Cerebellar cortex (tissue), 1 donor: Measurements from ENCODE around the gene CASK.
"Not testable (repeated sequence)": the region's sequence is repeated elsewhere in the genome, so short reads cannot be mapped to it uniquely, and the experiment has no call there.

Experiments used
- DNase-seq: peaks from one replicate; pipeline ENCODE4 v3.0.0-alpha.2; 2015; ENCODE audit warnings: low spot score

CASK gene

GRCh38 chrX:41732260-41732659 lies 191.1 kb downstream of the CASK start:
- no peak for DNase-seq

DNA sequence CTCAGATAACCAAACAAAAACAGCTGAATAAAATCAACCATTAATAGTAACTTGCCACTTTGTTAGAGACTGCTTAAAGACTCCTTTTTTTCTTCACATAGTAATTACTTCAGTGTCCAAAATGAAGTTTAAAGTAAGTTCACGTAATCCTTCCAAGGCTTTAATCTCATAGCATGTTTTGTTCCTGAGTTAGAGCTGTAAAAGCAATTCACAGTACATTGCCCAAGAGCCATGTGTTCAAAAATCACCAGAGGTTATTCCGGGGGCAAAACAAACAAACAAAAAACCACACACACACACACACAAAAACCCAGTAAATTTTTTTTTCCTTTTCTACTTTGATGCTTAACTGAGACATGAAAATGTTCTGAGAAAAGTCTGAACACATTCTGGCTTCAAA lies 193.3 kb downstream of the CASK start:
- no peak for DNase-seq

DNA sequence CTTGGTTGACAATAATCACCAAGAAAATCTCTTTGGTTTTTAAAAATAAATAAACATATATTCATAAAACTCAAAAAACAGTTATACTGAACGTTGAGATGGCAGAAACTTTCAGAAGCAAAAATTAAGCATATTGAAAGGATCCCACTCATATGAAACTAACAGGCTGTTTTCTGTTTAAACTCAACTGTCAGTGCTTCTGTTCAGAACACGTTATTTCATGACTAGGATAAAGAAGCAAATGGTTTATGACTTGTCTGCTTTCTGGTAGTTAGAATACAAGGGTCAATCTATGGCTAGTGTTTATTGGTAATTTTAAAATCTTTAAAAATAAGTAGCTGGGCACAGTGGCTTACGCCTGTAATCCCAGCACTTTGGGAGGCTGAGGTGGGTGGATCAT lies 195.2 kb downstream of the CASK start:
- no peak for DNase-seq

GRCh38 chrX:41723826-41724225 lies 199.5 kb downstream of the CASK start, which contains the start of gene GPR82:
TSS of gene GPR82 (plus strand) at chrX:41724181. CDS start at chrX:41727027, 2,846 bp downstream.
- no peak for DNase-seq

DNA sequence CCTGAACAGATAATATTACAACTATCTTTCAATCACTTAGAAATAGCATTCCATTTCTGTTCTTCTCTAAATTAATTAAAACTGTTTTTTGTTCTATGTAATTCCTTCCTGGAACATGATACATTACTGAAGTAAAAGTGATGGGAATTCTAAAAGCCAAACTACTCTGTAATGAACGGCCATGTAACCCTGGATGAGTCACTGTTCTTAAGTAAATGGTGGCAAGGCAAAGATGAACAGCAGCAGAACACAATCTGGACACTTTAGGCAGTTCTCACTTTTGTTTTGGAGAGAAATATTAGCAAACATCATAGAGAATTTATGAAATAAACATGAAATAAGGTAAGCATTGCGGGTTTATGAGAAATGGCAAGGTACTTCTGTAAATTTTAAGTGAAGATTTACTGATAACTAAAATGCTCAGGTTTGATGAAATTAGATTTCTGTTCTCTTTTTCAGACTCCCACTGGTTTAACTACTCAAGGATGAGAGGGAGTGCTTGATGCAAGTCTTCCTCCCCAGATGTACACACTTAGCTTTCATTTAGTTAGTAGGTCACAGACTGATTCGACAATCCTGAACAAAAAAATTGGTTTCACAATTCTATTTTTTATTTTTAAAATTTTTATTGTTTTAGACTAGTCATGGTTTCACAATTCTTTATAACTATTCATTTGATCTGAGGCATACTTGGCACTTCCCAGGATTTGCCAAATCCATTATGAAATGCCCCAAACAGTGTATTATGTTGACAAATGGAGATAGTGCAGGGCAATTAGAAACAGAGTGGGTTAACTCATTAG lies 200.3 kb downstream of the CASK start:
- no peak for DNase-seq

- no peak for DNase-seq
Observed at GRCh38 chrX:41722214-41722613, 201.1 kb downstream of the CASK start.

DNA sequence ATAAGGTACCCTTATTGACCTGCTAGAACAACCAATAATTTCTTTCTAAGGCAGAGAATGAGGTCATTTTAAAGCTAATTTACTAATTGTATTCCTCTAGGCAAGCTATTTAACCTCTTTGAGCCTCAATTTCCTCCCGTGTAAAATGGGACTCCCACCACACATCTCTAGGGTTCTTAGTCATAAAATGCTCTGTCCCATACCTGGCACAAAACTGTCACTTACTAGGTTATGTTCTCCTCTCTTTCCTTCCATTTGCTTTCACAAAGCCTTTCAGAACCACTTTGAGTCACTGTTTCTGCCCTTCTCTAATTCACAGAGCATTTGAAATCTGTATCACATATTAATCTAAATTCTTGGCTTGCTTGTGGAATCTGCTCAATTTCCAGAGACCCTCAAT lies 201.8 kb downstream of the CASK start:
- DNase-seq: no peak

DNA sequence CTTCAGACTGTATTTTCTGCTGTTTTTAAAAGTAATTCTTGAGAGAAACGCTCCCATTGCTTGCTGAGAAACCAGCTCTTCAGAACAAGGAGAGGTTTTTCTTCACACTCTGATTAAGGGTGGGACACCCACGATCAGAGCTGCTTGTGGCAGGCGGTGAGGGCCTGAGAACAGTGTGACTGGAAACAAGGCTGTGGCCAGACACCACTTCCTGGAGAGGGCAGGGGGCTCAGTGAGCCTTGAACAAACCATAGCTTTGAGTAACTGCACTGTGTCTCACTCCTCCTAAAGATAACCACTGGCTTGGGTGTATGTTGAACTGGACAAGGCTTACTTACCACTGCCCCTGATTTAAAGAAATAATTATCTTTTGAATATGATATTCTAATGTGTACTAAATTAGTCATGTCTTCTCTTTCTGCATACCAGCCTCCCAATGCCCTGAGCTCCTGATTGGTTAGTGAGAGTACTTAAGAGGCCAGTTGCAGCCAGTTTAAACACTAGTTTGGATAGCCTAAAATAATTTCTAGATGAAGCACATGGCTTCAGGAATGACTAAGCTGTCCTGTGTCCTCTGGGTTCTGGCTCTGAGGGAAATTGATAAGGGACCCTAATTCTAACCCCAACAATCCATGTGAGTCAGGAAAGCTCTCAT lies 203.1 kb downstream of the CASK start:
- no peak for DNase-seq

- not testable (repeated sequence) for DNase-seq
Observed at GRCh38 chrX:41719610-41720009, 203.7 kb downstream of the CASK start.

GRCh38 chrX:41718481-41719235 lies 204.7 kb downstream of the CASK start:
- DNase-seq: peak; percentile 4

DNA sequence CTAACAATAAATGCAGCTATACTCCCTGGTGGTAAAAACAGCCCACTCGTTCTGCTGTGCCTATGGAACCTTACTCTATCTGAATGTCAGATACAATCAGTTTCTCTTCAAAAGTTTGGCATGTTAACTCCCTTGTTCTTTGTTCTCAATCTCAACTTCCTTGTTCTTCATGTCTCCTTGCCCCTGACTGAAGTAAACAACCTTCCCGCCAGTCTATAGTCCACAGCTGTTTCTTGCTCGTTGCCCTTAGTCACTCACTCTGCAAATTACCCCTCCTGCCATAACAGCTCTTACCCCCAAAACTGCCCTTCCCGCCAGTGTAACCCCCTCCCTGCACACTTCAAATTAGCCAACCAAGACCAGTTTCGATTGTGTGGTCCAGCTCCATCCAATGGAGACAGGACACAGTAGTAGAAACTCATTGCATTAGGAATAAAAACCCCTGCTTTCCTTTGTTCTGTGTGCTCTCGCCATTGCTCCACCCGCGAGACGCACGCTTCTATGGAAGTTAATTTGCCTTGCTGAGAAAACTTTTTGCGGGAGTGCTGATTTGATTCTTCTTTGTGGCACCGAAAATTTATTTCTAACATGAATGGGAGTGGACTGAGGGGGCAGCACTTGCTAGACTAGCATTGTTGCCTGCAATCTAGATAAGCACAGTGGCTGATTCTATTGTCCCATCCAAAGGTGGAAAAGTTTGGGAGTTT lies 206.4 kb downstream of the CASK start:
- DNase-seq: no peak

DNA sequence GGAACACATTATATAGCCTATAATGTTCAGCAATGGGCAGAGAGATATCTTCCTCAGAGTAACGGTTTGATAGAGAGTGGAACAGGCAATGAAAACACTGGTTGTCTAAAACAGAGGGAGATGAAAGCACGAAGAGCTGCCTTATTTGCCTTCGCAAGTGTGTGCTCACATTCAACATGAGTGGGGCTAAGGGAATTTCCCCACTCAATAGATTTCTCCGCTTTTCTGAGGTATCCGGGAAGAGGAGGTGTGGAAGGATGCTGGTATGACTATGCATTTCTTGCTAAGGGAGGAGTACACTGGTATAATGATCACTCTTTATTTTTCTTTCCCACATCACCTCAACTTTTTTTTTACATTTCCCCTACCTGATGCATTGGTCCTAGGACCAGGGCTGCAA lies 207.1 kb downstream of the CASK start:
- no peak for DNase-seq

GRCh38 chrX:41711021-41711667 lies 212.2 kb downstream of the CASK start:
- DNase-seq: no peak

DNA sequence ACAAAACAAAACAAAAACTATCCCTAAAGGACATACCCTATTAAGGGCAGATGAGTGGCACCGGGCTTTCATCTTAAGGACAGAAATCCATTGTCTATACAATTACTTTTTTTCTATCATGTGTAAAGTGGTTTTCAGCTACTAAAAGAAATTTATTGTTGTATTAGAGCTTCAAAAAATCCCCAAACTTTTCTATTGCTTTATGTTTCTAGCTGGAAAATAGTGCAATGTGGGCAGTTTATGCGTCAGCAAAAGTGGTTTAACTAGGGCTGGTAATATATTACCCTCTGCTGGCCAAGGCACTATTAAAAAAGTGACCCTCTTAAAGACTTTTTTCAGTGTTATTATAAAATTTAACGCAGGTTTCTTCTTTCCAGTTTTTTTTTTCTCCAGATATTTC lies 214.9 kb downstream of the CASK start:
- no peak for DNase-seq

GRCh38 chrX:41707218-41707617 lies 216.1 kb downstream of the CASK start:
- no peak for DNase-seq

DNA sequence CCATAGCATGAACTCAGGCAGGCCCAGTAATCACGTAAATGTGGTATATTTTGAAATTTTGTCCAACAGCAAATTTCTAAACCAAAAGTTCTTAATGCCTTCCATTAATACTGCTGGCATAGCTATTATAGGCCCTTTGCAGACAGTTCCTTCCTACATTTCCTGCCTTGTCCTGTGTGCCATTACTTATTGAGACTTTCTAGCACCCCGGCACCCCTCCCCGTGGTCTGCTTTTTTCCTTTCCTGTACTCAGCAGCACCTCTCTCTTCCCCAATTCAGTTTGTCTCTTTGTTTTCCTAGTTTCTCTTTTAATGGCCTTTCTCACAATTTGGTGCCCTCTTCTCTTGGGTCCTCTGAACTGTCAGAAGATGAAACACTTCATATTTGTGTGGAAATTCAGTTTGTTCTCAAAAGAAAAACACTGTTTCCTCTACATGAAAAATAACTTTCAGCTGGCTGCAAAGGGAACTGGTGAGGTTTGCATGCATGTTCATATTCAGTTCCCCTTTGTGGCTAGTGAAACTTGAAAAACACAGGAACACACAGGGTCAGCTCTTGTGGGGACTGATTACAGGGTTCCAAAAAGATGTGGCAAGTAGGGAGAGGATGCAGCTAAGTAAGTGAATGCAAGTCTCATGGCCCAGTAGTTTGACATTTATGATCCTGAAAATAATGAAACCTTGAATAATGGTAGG lies 217.5 kb downstream of the CASK start:
- DNase-seq: no peak

- no peak for DNase-seq
Observed at GRCh38 chrX:41705042-41705441, 218.3 kb downstream of the CASK start.

DNA sequence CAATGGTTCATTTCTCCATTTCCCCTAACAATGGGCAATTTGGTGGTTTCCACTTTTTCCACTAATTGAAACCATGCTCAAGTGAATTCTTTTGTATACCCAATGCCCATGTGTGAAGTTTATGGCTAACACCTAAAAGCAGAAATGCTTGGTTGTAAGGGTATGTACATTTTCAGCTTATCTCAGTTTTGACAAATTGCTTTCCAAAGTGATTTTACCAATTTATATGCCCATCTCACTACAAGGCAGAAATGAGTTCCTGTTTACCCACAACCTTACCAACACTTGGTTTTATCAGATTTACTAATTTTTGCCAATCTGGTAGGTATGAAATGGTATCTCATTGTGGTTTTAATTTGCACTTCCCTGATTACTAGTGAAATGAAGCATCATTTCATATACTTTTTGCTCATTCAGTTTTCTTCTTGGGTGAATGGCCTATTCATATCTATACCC lies 219.8 kb downstream of the CASK start:
- DNase-seq: no peak

GRCh38 chrX:41695426-41695825 lies 227.9 kb downstream of the CASK start:
- no peak for DNase-seq

DNA sequence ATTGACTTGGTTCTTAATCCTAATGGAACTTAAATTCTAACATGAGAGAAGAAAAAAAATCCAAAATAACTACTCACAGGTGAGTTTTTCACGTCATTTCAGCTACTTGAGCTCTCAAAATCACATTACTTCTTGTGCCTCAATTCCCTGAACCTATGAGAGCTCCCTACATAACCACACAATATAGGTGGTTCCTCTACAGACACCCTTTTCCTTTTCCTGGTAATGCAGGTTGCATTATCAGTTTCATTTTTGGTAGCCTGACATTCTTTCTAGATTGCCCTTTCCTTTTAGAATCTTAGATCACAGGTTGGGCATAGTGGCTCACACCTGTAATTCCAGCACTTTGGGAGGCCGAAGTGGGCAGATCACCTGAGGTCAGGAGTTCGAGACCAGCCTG lies 230.3 kb downstream of the CASK start:
- DNase-seq: no peak

DNA sequence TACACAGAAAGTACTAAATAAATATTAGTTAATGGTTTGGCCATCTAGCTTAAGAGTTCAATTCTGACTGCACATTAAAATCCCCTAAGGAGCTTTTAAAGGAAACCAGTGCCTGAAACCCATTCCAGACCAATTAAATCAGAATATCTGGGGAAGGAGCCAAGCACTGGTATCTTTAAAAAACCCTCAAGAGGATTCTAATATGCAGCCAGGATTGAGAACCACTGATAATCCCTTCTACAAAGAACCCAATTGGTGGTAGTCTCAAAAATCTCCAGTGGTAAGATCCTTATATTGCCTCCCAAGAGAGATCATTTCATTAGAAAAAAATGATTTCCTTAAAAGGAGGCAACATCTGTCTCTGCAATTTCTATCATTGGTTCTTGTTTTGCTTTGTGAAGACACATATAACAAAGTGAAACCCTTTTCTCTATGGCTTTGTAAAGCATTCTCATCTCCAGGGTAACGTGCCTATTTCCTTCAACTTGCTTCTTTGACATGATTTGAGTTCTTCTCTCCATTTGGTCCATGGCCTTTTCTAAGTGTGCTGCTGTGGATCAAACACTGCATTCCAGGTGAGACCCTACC lies 231.1 kb downstream of the CASK start:
- no peak for DNase-seq
